HEK293T (cell line): ENCODE results near the gene PAPLN.

ENCODE experiments used
- FOXK2 ChIP-seq: fragments of 450-650 bp; IDR thresholded peaks from 2 replicates; pipeline ENCODE4 v1.6.1; 2016; ENCODE audit warnings: mild to moderate bottlenecking
- L3MBTL2 ChIP-seq: fragments of 450-650 bp; conservative IDR thresholded peaks from 2 replicates; pipeline ENCODE4 v1.6.1; 2016; ENCODE audit warnings: mild to moderate bottlenecking
- SP1 ChIP-seq: fragments of 450-650 bp; IDR thresholded peaks from 2 replicates; pipeline ENCODE4 v1.6.1; 2017
- SUZ12 ChIP-seq: fragments of 450-650 bp; IDR thresholded peaks from 2 replicates; pipeline ENCODE4 v1.6.1; 2016; ENCODE audit warnings: mild to moderate bottlenecking
- ZNF384 ChIP-seq: fragments of 450-650 bp; IDR thresholded peaks from 2 replicates; pipeline ENCODE4 v1.6.1; 2016

DNA sequence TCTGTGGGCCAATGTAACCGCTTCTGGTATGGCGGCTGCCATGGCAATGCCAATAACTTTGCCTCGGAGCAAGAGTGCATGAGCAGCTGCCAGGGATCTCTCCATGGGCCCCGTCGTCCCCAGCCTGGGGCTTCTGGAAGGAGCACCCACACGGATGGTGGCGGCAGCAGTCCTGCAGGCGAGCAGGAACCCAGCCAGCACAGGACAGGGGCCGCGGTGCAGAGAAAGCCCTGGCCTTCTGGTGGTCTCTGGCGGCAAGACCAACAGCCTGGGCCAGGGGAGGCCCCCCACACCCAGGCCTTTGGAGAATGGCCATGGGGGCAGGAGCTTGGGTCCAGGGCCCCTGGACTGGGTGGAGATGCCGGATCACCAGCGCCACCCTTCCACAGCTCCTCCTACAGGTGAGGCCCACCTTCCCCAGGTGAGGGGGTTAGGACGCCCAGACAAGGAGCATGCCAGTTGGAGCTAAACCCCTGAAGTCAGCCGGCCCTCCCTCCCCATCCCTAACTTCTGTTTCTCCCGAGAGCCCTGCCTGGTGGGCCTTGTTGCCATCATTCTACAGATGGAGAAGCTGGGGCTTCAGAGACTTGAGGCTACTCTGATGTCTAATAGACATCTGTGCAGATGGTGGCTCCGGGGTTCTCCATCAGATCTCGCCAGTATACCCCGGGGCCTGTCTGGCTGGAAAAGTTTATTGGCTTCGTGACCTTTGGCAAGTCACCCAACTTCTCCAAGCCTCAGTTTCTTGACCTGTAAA lies 25.3 kb downstream of the PAPLN start:
- TF ChIP-seq L3MBTL2 (no peak), SP1 (no peak), FOXK2 (no peak), SUZ12 (no peak), ZNF384 (no peak)
